AG04450 (cell line): ENCODE measurements around the gene CCNF. TPM values are rescaled to one million over a fixed set of nuclear protein-coding genes. Genes with fewer than 3 reads are reported as not detected.

Experiments used
- CTCF ChIA-PET: fragments of 300-600, 350-600 bp; formaldehyde crosslinking; extraction: SDS; loops from one replicate; lab custom pipeline; 2022; ENCODE audit warnings: antibody characterized with exemption, inconsistent platforms; lab: Charles Lee
- POLR2A ChIA-PET: fragments of 350-600 bp; formaldehyde crosslinking; extraction: SDS; loops from one replicate; lab custom pipeline; 2021; ENCODE audit warnings: antibody characterized with exemption, inconsistent platforms; lab: Yijun Ruan, JAX
- DNase-seq: peaks from one replicate; pipeline ENCODE4 v3.0.0-alpha.2; 2011; ENCODE audit warnings: low read depth, low spot score
- H3K27ac ChIP-seq: one replicate; pipeline ENCODE4 v1.5.1; 2012; ENCODE audit warnings: low read depth, low read length, control low read depth
- H3K27me3 ChIP-seq: one replicate; pipeline ENCODE4 v1.6.0; 2012; ENCODE audit warnings: low read length; ENCODE audit not compliant: control insufficient read depth, insufficient read depth
- H3K4me3 ChIP-seq: 2 replicates; pipeline ENCODE4 v1.5.1; 2011; ENCODE audit warnings: mild to moderate bottlenecking, low read depth, low read length, control low read depth
- H3K9me3 ChIP-seq: 2 replicates; pipeline ENCODE4 v1.5.1; 2012; ENCODE audit warnings: low read length; ENCODE audit not compliant: control insufficient read depth, insufficient read depth
- polyA plus RNA-seq: library from polyadenylated mRNA; depleted of rRNA; stranded (reverse); fragments of >200 nt; gene quantifications from 2 replicates; pipeline ENCODE4 v1.2.3, GENCODE V29; 2011
- TF ChIP-seq, protein P1 (sequence below): IDR thresholded peaks from 2 replicates; pipeline ENCODE4 v1.5.1; 2011; ENCODE audit warnings: low read depth, low read length, control low read depth, inconsistent platforms

The CCNF gene
- polyA plus RNA-seq, 1 experiment: 2.3 TPM

DNA sequence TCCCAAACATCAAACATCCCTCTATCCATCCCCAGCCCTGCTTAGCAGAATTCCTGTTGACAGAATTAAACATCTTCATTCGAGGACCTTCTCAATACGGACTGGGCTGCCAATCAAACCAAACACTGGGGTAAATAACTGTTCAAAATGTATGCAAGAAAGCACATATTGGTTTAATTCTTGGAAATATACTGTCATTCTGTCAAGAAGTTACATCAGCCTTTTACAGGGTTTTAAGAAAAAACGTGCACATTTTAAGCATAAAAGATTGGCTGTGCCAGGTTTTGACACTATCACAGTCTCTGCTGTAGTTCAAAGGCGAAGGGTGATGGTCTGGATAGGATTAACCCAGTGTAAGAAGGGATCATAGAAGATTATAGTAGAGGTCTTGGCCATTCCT, 25.1 kb upstream of the CCNF start:
- H3K9me3 ChIP-seq: no peaks in the 10 kb centered on the region
- H3K27me3 ChIP-seq: peaks cover 2% of the 10 kb centered on the region
- no peak overlapping the region for H3K27ac ChIP-seq
- CTCF ChIA-PET: no interaction called here
- H3K4me3 ChIP-seq: no peak overlapping the region
- DNase-seq: no peak
- POLR2A ChIA-PET: interaction anchor here (0.7 kb wide), 1 partner anchor 761 kb away, joined by 4 read pairs; no protein-coding TSS in a partner anchor
- TF ChIP-seq, protein P1, sequence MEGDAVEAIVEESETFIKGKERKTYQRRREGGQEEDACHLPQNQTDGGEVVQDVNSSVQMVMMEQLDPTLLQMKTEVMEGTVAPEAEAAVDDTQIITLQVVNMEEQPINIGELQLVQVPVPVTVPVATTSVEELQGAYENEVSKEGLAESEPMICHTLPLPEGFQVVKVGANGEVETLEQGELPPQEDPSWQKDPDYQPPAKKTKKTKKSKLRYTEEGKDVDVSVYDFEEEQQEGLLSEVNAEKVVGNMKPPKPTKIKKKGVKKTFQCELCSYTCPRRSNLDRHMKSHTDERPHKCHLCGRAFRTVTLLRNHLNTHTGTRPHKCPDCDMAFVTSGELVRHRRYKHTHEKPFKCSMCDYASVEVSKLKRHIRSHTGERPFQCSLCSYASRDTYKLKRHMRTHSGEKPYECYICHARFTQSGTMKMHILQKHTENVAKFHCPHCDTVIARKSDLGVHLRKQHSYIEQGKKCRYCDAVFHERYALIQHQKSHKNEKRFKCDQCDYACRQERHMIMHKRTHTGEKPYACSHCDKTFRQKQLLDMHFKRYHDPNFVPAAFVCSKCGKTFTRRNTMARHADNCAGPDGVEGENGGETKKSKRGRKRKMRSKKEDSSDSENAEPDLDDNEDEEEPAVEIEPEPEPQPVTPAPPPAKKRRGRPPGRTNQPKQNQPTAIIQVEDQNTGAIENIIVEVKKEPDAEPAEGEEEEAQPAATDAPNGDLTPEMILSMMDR: no peak

DNA sequence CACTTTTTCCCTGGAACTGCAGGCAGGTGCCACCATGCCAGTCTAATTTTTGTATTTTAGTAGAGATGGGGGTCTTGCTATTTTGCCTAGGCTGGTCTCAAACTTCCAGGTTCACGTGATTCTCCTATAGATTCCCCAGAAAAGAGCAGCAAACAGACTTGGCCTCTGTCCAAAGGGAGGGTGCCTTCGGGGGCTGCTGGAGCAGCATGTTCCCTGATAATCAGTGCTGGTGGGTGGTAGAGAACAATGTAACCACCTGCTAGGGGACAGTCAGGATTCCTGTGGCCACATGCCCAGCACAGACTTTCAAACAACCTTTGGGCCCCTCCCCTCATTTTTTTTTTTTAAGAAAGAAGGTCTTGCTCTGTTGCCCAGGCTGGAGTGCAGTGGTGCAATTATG, 14.2 kb upstream of the CCNF start:
- H3K4me3 ChIP-seq: no peak overlapping the region
- no peaks in the 10 kb centered on the region for H3K9me3 ChIP-seq
- POLR2A ChIA-PET: no interaction called here
- no peak overlapping the region for H3K27ac ChIP-seq
- no peak for DNase-seq
- TF ChIP-seq, protein P1: no peak
- peaks cover 9% of the 10 kb centered on the region for H3K27me3 ChIP-seq
- CTCF ChIA-PET: interaction anchor here (1.1 kb wide), 1 partner anchor 26 kb away, joined by 3 read pairs; no protein-coding TSS in a partner anchor

DNA sequence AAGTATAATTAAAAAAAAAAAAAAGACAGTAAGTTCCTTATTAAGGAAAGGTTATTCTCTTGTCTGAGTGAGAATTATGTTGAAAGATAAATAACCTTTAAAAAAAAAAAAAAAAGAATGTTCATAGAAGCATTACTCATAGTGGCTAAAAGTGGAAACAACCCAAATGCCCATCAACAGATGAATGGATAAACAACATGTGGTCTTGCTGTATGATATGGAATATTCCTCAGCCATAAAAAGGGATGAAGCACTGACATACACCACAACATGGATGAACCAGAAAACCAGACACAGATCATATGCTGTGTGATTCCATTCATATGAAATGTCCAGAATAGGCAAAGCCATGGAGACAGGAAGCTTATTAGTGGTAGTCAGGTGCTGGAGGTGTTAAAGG, 9.2 kb upstream of the CCNF start:
- DNase-seq: no peak
- H3K27ac ChIP-seq: no peak overlapping the region
- ChIA-PET POLR2A (no interaction called here), CTCF (no interaction called here)
- H3K4me3 ChIP-seq: no peak overlapping the region
- no peaks in the 10 kb centered on the region; the same call in 1 of the 2 replicates for H3K9me3 ChIP-seq
- TF ChIP-seq, protein P1: no peak
- no peaks in the 10 kb centered on the region for H3K27me3 ChIP-seq

DNA sequence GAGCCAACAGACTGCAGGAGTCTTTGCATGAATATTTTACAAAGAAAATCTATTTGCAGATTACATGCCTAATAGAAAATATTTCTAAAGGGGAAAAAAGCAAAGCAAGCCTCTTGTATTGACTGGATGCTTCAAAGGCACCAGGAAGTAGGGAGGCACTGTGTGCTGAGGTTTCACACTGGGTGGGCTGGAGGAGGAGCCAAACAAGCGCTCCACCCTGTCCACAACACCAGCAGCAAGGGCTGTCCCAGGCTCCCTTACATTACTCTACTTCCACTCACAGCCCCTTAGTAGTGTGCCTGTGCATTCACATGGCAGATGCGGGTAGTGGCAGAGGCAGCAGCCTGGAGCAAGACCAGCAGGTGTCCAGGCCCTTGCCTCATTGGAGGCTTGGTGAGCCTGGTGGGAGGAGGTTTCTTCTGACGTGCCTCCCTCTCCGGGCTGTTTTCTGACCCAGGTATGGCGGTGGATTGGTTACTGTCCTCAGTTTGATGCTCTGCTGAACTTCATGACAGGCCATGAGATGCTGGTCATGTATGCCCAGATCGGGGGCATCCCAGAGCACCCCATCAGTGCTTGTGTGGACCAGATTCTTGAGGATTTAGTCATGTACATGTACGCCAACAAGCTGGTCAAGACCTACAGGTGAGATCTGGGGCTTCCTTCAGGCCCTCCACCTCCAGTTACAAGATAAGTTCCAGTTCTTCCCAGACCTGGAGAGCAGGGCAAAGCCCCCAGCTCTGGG, 7.0 kb upstream of the CCNF start:
- POLR2A ChIA-PET: no interaction called here
- no peaks in the 10 kb centered on the region; the same call in 1 of the 2 replicates for H3K9me3 ChIP-seq
- no peak for DNase-seq
- no peak overlapping the region for H3K27ac ChIP-seq
- CTCF ChIA-PET: interaction anchor here (0.5 to 1.3 kb wide), 2 partner anchors 9 to 24 kb away, joined by 3 read pairs; no protein-coding TSS in a partner anchor
- no peaks in the 10 kb centered on the region for H3K27me3 ChIP-seq
- TF ChIP-seq, protein P1: no peak
- H3K4me3 ChIP-seq: no peak overlapping the region
